Activated CD8-positive, alpha-beta T cell treated with anti-CD3 and anti-CD28 coated beads for 36 hours (primary cell): ENCODE data around the gene FN1. TPM values are rescaled to one million over a fixed set of nuclear protein-coding genes. Genes with fewer than 3 reads are reported as not detected.

Source experiments
- ATAC-seq: fragments of 200-7000 bp; cut with Tn5 transposase; one replicate; pipeline ENCODE4 v1.10.0; 2021; ENCODE audit warnings: mild to moderate bottlenecking, moderate library complexity
- CTCF ChIA-PET: fragments of 350-600 bp; sonication (Branson Sonifier 250); formaldehyde crosslinking; loops from one replicate; lab custom pipeline; 2021; ENCODE audit warnings: antibody characterized with exemption; lab: Charles Lee
- POLR2A ChIA-PET: fragments of 350-600 bp; sonication (Branson Sonifier 250); formaldehyde crosslinking; loops from one replicate; lab custom pipeline; 2021; ENCODE audit warnings: antibody characterized with exemption; lab: Charles Lee
- DNase-seq: peaks from one replicate; pipeline ENCODE4 v3.0.0-alpha.2; 2020
- H3K27ac Mint-ChIP-seq: one replicate; pipeline ENCODE4 v1.8.0; 2021; ENCODE audit warnings: mild to moderate bottlenecking, mixed read lengths
- H3K27me3 Mint-ChIP-seq: one replicate; pipeline ENCODE4 v1.8.0; 2021; ENCODE audit warnings: mixed read lengths
- H3K36me3 Mint-ChIP-seq: one replicate; pipeline ENCODE4 v1.8.0; 2021; ENCODE audit warnings: low read depth, mixed read lengths
- H3K4me1 Mint-ChIP-seq: one replicate; pipeline ENCODE4 v1.8.0; 2021; ENCODE audit warnings: low read depth, mixed read lengths
- H3K4me3 Mint-ChIP-seq: one replicate; pipeline ENCODE4 v1.8.0; 2021; ENCODE audit warnings: mild to moderate bottlenecking, moderate library complexity, mixed read lengths
- H3K9me3 Mint-ChIP-seq: one replicate; pipeline ENCODE4 v1.8.0; 2021; ENCODE audit warnings: mixed read lengths
- intact Hi-C: fragments of 100-400 bp; cut with micrococcal nuclease; formaldehyde crosslinking; loops from one replicate; pipeline ENCODE4 v1.10.0; 2022
- total RNA-seq, 2 experiments: library from RNA; stranded (reverse); gene quantifications; one replicate each; pipeline ENCODE4 v1.2.3, GENCODE V29; 2021
- TF ChIP-seq, protein P1 (sequence below): fragments of 200-600 bp; IDR thresholded peaks from one replicate; pipeline ENCODE4 v1.8.0; 2022; ENCODE audit warnings: antibody characterized with exemption, mild to moderate bottlenecking

The FN1 gene
- total RNA-seq, 2 experiments from 2014 or later = 0.11 TPM; not detected in 1

DNA sequence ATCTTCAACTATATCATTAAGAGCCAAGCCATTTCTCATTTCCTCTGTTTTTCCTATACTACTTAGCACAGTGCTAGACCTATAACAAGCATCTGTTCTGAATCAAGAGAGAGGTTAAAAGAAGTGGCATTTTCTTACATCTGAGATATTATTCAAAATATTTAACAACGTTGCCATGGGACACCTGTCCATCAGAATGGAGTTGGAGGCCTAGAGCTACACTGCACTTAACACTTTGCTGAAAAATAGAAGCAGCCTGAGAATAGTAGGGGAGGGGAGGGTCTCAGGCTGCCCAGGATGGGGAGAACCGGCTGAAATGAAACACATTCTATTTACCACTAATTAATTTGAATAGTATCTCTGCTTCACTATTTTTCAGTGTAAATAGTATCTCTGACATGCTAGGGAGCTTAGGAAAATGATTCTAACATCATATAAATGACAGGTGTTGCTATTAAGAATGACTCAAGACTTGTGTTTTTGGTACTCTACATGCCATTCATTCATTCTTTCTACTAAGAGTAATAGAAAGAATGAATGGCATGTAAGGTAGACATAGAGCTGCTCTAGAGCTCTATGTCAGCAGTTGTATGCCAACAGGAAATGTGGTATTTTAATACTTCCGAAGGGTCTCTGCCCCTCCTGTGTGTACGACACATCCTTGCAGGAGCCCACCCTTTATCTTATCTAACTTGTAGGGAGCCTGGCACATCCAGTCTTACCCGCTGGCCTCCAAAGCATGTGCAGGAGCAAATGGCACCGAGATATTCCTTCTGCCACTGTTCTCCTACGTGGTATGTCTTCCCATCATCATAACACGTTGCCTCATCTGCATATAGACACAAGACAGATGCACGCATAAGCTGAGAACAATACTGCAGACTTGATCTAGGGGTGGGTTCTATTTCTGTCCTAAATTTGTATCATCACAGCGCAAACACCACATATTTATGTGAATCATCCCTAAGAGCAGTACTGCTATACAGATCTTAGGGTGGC lies 71.4 kb downstream of the FN1 start:
- TF ChIP-seq, protein P1, sequence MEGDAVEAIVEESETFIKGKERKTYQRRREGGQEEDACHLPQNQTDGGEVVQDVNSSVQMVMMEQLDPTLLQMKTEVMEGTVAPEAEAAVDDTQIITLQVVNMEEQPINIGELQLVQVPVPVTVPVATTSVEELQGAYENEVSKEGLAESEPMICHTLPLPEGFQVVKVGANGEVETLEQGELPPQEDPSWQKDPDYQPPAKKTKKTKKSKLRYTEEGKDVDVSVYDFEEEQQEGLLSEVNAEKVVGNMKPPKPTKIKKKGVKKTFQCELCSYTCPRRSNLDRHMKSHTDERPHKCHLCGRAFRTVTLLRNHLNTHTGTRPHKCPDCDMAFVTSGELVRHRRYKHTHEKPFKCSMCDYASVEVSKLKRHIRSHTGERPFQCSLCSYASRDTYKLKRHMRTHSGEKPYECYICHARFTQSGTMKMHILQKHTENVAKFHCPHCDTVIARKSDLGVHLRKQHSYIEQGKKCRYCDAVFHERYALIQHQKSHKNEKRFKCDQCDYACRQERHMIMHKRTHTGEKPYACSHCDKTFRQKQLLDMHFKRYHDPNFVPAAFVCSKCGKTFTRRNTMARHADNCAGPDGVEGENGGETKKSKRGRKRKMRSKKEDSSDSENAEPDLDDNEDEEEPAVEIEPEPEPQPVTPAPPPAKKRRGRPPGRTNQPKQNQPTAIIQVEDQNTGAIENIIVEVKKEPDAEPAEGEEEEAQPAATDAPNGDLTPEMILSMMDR = no peak
- POLR2A ChIA-PET = interaction anchor here (1.0 kb wide), 1 partner anchor 26 kb away, joined by 3 read pairs; no protein-coding TSS in a partner anchor
- CTCF ChIA-PET = no interaction called here
- DNase-seq (no peak), ATAC-seq (no peak)
- H3K4me3 Mint-ChIP-seq = no peak overlapping the region
- H3K36me3 Mint-ChIP-seq = peaks cover 49% of the 10 kb centered on the region
- no peak overlapping the region for H3K27ac Mint-ChIP-seq
- no peaks in the 10 kb centered on the region for H3K4me1 Mint-ChIP-seq
- no peaks in the 10 kb centered on the region for H3K9me3 Mint-ChIP-seq
- no peaks in the 10 kb centered on the region for H3K27me3 Mint-ChIP-seq
- intact Hi-C loops = no loop called here

DNA sequence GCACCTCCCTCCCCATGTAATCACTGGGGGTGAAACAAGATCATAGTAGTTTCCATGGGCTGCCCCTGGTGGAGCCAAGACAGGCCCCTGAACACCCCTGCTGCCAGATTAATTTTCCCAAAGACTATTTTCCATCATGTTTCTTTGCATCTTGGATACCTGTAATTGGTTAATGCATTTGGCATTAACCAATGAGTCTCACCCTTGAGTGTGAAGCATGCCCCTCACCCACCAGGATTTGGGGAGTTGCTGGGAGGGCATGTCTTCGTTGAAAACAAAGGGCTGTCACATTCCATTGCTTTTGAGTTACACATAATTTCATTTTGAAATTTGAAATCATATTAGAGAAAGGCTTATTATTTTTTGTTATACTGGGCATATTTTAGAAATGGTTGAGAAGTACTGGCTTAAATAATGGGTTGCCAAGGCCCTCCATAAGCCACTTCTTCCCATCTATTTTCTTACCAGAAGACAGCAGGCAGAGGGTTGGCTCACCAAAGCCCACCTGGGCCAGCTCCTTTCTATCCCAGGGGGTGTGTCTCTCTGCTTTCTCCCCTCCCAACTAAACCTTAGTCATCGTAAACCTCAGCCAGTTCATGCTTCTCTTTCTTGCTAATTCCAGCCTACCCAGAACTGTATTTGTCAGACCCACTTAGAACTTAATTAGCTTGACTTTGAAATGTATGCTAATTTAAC lies 72.3 kb downstream of the FN1 start:
- Mint-ChIP-seq H3K27me3 (no peaks in the 10 kb centered on the region), H3K9me3 (no peaks in the 10 kb centered on the region), H3K4me3 (no peak overlapping the region), H3K4me1 (no peaks in the 10 kb centered on the region), H3K27ac (no peak overlapping the region), H3K36me3 (peaks cover 49% of the 10 kb centered on the region)
- ChIA-PET POLR2A (no interaction called here), CTCF (no interaction called here)
- ATAC-seq = no peak
- intact Hi-C loops = no loop called here
- DNase-seq = no peak
- TF ChIP-seq, protein P1 = no peak

DNA sequence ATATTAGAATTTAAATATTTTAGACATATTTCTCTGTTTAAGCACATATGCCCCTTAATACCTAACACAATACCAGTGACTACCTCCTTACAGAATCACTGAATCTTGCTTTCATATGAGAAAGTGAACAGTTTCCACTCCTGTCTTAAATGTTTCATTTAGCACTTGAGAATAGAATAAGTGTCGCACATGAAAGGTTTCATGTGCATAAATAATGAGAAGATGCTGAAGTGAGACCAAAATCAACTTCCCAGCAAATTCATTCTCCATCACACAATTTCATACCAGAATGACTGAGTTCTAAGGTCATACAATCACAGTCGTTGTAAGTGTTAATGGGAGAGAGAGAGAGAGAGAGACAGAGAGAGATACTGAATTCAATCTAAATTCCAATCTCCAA lies 72.8 kb downstream of the FN1 start:
- H3K4me1 Mint-ChIP-seq = no peaks in the 10 kb centered on the region
- ChIA-PET POLR2A (no interaction called here), CTCF (no interaction called here)
- H3K4me3 Mint-ChIP-seq = no peak overlapping the region
- no peak overlapping the region for H3K27ac Mint-ChIP-seq
- no peaks in the 10 kb centered on the region for H3K9me3 Mint-ChIP-seq
- TF ChIP-seq, protein P1 = no peak
- intact Hi-C loops = no loop called here
- no peak for DNase-seq
- H3K27me3 Mint-ChIP-seq = no peaks in the 10 kb centered on the region
- no peak for ATAC-seq
- peaks cover 51% of the 10 kb centered on the region for H3K36me3 Mint-ChIP-seq

DNA sequence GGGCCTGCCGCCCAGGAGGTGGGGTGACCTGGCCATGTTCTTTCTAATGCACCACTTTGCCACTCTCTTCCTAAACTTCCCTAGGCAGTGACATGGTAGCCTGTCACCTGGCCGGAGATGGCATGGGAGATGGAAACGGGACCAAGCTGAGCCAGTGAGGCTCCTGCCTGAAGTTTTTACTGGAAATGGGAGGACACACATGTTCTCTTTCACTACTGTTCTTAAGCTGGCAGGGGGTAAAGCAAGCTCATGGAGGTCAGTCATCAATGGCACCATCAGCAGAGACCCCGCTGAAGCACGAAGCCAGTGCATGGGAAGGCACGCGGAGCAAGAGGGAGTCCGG lies 73.3 kb downstream of the FN1 start:
- ATAC-seq (no peak), DNase-seq (no peak)
- Mint-ChIP-seq H3K4me1 (no peaks in the 10 kb centered on the region), H3K27me3 (no peaks in the 10 kb centered on the region), H3K4me3 (no peak overlapping the region), H3K36me3 (peaks cover 47% of the 10 kb centered on the region), H3K27ac (no peak overlapping the region), H3K9me3 (no peaks in the 10 kb centered on the region)
- ChIA-PET CTCF (no interaction called here), POLR2A (no interaction called here)
- TF ChIP-seq, protein P1 = no peak
- intact Hi-C loops = no loop called here
